ENCODE results near the gene P3H1.

P3H1 gene

DNA sequence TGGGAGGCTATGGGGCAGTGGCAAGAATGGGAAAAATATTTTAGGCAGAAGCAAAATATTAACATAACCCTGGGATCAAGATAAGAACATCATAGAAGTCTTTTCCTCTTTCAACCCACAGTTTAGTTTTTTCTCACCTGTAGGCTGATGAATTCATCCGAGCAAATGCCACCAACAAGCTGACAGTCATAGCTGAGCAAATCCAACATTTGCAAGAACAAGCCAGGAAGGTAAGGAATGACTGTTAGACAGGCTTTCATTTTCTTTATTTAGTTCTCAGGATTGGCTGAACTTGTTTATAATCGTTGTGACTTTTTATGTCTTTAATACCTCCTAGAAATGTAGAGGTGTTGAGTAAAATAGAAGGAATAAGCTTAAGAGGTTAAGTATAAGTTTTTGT is 6.6 kb upstream of the P3H1 start:
- TF ChIP-seq, protein P1, sequence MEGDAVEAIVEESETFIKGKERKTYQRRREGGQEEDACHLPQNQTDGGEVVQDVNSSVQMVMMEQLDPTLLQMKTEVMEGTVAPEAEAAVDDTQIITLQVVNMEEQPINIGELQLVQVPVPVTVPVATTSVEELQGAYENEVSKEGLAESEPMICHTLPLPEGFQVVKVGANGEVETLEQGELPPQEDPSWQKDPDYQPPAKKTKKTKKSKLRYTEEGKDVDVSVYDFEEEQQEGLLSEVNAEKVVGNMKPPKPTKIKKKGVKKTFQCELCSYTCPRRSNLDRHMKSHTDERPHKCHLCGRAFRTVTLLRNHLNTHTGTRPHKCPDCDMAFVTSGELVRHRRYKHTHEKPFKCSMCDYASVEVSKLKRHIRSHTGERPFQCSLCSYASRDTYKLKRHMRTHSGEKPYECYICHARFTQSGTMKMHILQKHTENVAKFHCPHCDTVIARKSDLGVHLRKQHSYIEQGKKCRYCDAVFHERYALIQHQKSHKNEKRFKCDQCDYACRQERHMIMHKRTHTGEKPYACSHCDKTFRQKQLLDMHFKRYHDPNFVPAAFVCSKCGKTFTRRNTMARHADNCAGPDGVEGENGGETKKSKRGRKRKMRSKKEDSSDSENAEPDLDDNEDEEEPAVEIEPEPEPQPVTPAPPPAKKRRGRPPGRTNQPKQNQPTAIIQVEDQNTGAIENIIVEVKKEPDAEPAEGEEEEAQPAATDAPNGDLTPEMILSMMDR (IDR thresholded peaks at IDR 0.05; ENCODE audit: insufficient read depth, missing control alignments) = no peak
- DNase-seq (ENCODE audit: insufficient read length, low spot score) (no peak), FAIRE-seq (no peak)

DNA sequence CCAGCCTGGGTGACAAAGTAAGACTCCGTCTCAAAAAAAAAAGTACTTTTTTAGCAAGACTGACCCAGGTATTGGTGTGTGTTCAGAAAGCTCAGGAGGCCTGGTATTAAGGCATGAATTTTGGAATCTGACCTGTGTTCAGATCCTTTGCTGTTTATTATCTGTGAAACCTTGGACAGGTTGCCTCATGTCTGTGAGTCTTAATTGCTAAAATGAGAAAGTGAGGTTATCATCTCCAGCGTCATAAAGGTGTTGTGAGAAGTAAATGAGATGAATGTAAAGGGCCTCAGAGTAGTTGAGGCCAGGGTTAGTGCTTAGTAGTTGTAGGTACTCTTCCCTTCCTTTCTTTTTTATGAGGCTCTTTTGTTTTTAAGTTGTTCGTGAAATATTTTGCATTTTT is 3.0 kb upstream of the P3H1 start:
- no peak for FAIRE-seq
- no peak for DNase-seq (ENCODE audit: insufficient read length, low spot score)
- TF ChIP-seq, protein P1 (IDR thresholded peaks at IDR 0.05; ENCODE audit: insufficient read depth, missing control alignments) = no peak

DNA sequence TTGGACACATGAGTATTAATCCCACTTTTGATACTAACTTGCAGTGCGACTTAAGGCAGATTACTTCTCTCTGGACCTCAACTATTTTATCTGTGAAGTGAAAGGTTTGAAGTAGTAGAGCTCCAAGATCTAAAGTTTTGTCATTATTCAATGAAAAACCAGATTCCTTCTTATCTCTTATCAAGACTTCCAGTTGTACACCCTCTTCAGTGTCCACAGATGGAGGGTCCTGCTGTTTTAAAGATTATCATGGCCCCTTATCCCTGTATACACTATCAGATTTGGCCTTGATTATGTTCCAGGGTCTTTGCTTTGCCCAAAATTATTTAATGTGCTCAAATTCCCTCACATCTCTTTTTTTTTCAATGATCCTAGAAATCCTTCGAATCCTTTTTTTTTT is 1.3 kb upstream of the P3H1 start:
- TF ChIP-seq, protein P1 (IDR thresholded peaks at IDR 0.05; ENCODE audit: insufficient read depth, missing control alignments) = no peak
- DNase-seq (ENCODE audit: insufficient read length, low spot score) = no peak
- FAIRE-seq = no peak

DNA sequence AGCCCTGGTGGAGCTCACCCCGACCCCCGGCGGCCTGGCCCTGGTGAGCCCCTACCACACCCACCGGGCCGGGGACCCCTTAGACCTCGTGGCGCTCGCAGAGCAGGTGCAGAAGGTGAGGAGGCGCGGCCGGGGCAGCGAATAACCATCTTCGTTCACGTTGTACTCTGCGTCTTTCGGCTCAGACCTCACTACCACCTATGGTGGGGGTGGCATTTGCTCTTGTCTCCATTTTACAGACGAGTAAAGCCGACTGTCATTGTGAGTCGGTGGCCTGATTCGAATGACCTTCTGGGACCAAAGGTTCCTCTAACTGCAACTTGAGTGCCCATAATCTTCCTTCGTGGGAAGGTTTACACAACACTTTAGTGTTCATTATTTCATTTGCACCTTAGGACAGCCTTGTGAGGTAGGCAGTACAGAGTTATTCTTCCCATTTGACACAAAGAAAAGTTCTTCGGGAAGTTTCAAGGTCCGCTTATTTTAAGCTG is 727 bp upstream of the P3H1 start:
- TF ChIP-seq, protein P1 (IDR thresholded peaks at IDR 0.05; ENCODE audit: insufficient read depth, missing control alignments) = no peak
- DNase-seq (ENCODE audit: insufficient read length, low spot score) (no peak), FAIRE-seq (no peak)

DNA sequence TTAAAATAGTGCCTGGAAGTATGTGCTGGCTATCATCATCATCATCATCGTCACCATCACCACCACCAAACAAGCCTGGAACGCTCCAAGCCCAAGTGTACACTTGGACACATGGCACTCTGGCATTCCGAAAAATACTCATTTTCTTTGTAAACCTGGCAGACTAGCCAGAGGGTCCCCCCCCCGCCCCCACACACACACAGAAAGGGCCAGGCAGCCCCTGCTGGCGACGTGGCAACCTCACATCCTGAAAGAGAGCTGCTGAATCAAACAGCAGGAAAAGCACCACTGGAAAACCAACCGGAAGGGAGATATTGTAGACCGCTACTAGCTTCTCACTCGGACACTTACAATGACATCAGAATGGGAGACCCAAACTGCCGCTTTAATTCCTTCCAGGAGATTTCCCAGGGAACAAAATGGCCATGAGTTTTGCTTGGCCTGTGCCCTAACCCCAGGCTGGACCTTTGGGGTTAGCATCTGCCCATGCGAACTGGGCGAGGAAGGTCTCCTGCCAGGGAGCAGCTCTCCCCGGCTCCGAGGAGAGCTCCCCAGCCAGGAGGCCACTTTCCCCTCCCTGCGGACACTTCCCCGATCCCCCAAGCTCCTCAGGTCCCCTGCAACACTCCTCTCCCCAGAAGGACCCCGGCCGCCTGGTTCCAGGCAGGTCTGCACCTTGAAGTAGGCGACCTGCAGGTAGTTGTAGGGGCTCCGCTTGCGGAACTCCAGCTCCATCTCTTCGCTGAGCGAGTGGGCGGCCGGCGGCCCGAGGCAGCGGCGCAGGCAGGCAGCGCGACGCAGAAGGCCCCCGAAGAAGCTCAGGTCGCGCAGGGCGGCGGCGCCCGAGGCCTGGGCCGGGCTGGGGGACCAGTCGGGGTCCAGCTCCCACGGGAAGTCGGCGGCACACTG is 742 bp downstream of the P3H1 start:
- FAIRE-seq (no peak), DNase-seq (ENCODE audit: insufficient read length, low spot score) (no peak)
- TF ChIP-seq, protein P1 (IDR thresholded peaks at IDR 0.05; ENCODE audit: insufficient read depth, missing control alignments) = peak; percentile 45

DNA sequence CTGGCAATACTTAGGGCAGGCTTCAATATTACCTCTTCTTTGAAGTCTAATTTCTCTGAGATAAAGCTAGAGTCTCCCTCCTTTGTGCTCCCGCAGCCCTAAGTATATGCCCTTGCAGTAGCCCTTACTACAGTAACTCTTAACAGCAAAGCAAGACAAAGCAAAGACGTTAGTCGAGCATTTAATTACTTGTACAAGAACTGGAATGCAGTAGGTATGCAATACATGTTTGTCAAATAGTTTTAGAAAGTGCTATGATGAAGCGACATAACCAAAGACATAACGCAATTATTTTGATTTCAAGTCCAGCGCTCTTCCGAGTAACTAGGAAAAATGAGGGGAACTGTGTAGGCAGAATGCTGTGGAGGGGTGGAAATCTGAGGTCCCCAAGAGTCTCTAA is 1.6 kb downstream of the P3H1 start:
- TF ChIP-seq, protein P1 (IDR thresholded peaks at IDR 0.05; ENCODE audit: insufficient read depth, missing control alignments) = no peak
- no peak for DNase-seq (ENCODE audit: insufficient read length, low spot score)
- no peak for FAIRE-seq

DNA sequence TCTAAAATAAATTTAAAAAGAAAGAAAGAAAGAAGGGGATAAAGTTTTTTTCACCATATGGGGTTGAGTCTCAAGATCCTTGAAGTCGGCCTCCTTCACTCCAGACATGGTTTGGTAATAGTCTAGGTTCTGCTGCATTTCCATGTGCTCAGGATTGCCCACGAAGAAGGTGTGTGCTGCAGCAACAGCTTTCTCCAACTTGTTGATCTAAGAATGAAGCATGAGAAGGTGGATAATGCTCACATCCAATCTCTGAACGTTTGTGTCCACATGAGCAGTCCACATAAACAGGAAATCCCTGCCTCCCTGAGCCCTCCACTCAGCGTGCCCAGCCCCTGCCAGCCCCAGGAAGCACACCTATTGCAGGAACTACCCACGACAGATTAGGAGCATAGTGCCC is 4.6 kb downstream of the P3H1 start:
- TF ChIP-seq, protein P1 (IDR thresholded peaks at IDR 0.05; ENCODE audit: insufficient read depth, missing control alignments) = no peak
- DNase-seq (ENCODE audit: insufficient read length, low spot score) (no peak), FAIRE-seq (no peak)
